Endothelial cell (in vitro differentiated cells): ENCODE measurements around the gene PPP6R2. TPM values are rescaled to one million over a fixed set of nuclear protein-coding genes. Genes with fewer than 3 reads are reported as not detected.

Experiments used
- DNase-seq: peaks from one replicate; pipeline ENCODE4 v3.0.0; 2021; ENCODE audit warnings: low spot score
- H3K27ac Mint-ChIP-seq: one replicate; pipeline ENCODE4 v1.8.0; 2021; ENCODE audit warnings: mixed read lengths, inconsistent platforms; ENCODE audit not compliant: unreplicated experiment
- H3K27me3 Mint-ChIP-seq: one replicate; pipeline ENCODE4 v1.8.0; 2021; ENCODE audit warnings: mild to moderate bottlenecking, moderate library complexity, mixed read lengths, inconsistent platforms; ENCODE audit not compliant: unreplicated experiment
- H3K36me3 Mint-ChIP-seq: one replicate; pipeline ENCODE4 v1.8.0; 2021; ENCODE audit warnings: mild to moderate bottlenecking, low read depth, mixed read lengths, inconsistent platforms; ENCODE audit not compliant: unreplicated experiment
- H3K4me1 Mint-ChIP-seq: one replicate; pipeline ENCODE4 v1.8.0; 2021; ENCODE audit warnings: mild to moderate bottlenecking, mixed read lengths, inconsistent platforms; ENCODE audit not compliant: unreplicated experiment
- H3K4me3 Mint-ChIP-seq: one replicate; pipeline ENCODE4 v1.8.0; 2021; ENCODE audit warnings: mild to moderate bottlenecking, mixed read lengths, inconsistent platforms; ENCODE audit not compliant: unreplicated experiment
- H3K9me3 Mint-ChIP-seq: one replicate; pipeline ENCODE4 v1.8.0; 2021; ENCODE audit warnings: mixed read lengths, inconsistent platforms; ENCODE audit not compliant: unreplicated experiment
- total RNA-seq: library from RNA; stranded (reverse); fragmentation: NEBNext Ultra II Directional; extraction: Animal tissue kit (Norgen Biotek cat#: 25700); gene quantifications from one replicate; pipeline ENCODE4 v1.2.1, GENCODE V29; 2021; ENCODE audit not compliant: unreplicated experiment
- TF ChIP-seq, protein P1 (sequence below): fragments of 200-600 bp; sonication (generic); IDR thresholded peaks from one replicate; pipeline ENCODE4 v1.5.0; 2021; ENCODE audit warnings: antibody characterized with exemption; ENCODE audit not compliant: unreplicated experiment

Gene PPP6R2
- total RNA-seq, 1 donor from 2014 or later = 50.9 TPM

DNA sequence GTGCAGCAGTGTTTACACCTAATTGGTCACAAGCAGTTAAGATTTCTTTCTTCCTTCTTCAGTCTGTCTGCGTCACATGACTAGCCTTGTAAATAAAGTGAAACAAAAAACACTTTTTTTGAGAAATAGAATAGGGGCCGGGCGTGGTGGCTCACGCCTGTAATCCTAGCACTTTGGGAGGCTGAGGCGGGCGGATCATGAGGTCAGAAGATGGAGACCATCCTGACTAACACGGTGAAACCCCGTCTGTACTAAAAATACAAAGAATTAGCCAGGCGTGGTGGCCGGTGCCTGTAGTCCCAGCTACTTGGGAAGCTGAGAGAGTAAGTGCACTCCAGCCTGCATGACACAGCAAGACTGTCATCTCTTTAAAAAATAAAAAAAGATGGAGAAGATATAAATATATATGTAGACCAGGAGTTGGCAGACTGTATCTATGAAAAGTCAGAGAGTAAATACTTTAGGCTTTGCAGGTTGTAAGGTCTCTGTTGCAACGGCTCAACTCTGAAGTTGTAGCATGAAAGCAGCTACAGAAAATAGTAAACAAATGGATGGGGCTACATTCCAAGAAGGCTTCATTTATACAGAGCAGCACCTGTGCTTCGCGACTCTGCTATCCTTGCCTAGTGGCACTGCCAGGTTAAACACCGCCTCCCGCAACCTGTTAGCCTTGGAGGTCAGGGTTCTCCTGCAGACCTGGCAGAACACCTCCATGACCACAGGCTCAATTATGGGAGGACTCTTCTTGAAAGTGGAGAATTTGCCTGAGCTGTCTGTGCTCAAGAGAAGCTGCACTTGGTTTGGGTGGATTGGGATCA is 55.9 kb downstream of the PPP6R2 start:
- Mint-ChIP-seq H3K4me1 (peaks cover 50% of the 10 kb centered on the region), H3K4me3 (no peak overlapping the region), H3K27ac (peak overlapping the region; percentile 89), H3K9me3 (no peaks in the 10 kb centered on the region), H3K27me3 (peaks cover 13% of the 10 kb centered on the region), H3K36me3 (peaks cover 14% of the 10 kb centered on the region)
- TF ChIP-seq, protein P1, sequence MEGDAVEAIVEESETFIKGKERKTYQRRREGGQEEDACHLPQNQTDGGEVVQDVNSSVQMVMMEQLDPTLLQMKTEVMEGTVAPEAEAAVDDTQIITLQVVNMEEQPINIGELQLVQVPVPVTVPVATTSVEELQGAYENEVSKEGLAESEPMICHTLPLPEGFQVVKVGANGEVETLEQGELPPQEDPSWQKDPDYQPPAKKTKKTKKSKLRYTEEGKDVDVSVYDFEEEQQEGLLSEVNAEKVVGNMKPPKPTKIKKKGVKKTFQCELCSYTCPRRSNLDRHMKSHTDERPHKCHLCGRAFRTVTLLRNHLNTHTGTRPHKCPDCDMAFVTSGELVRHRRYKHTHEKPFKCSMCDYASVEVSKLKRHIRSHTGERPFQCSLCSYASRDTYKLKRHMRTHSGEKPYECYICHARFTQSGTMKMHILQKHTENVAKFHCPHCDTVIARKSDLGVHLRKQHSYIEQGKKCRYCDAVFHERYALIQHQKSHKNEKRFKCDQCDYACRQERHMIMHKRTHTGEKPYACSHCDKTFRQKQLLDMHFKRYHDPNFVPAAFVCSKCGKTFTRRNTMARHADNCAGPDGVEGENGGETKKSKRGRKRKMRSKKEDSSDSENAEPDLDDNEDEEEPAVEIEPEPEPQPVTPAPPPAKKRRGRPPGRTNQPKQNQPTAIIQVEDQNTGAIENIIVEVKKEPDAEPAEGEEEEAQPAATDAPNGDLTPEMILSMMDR = no peak
- no peak for DNase-seq

DNA sequence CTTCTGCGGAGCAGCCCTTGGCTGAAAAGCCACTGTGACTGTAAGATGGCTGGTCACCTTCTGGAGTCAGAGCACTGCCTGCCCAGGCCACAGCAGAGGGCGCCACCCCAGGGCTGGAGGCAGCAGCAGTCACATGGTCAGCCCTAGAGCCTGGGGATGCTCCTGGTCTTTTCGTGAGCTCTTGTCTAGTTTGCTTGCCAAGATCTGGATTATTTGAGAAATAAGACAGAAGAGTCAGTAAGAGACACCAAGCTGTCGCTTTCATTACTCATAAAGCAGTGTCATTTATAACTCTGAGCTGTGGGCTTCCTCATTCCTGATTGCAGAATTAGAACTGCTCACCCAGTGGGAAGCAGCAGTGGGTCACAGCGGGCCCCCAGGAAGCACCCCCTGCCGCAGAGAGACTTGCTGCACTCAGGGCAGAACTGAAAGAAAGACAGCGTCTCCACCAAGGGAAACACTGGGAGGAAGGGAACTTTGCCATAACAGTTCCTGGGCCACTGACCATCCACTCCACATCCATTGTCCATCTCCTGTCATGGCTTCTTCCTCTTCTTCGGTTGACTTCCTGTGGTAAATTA is 56.7 kb downstream of the PPP6R2 start:
- Mint-ChIP-seq H3K4me3 (no peak overlapping the region), H3K36me3 (peaks cover 15% of the 10 kb centered on the region), H3K9me3 (no peaks in the 10 kb centered on the region), H3K27me3 (peaks cover 12% of the 10 kb centered on the region), H3K27ac (peak overlapping the region; percentile 89), H3K4me1 (peaks cover 49% of the 10 kb centered on the region)
- DNase-seq = peak; percentile 51
- TF ChIP-seq, protein P1 = no peak

DNA sequence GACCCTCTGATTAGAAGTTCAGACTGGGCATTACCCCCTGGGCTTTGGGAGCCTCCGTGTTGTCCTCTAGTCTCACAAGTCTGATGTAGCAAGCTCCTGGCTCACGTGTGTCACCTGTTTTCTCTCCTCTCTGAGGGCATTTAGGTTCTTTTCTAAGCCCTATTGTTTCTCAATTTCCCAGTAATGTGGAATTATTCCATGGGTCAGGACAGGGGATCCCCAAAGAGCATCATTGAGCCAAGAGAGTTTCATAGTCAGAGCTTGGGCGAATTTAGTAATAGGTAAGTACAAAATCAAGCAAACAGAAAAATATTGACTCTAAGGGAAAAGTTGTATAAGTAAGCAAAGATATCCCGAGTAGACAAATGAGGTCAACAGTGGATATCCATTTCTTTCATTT is 57.3 kb downstream of the PPP6R2 start:
- peaks cover 12% of the 10 kb centered on the region for H3K27me3 Mint-ChIP-seq
- peak overlapping the region; percentile 89 for H3K27ac Mint-ChIP-seq
- peaks cover 45% of the 10 kb centered on the region for H3K4me1 Mint-ChIP-seq
- H3K4me3 Mint-ChIP-seq = no peak overlapping the region
- DNase-seq = no peak
- H3K9me3 Mint-ChIP-seq = no peaks in the 10 kb centered on the region
- TF ChIP-seq, protein P1 = no peak
- peaks cover 13% of the 10 kb centered on the region for H3K36me3 Mint-ChIP-seq

DNA sequence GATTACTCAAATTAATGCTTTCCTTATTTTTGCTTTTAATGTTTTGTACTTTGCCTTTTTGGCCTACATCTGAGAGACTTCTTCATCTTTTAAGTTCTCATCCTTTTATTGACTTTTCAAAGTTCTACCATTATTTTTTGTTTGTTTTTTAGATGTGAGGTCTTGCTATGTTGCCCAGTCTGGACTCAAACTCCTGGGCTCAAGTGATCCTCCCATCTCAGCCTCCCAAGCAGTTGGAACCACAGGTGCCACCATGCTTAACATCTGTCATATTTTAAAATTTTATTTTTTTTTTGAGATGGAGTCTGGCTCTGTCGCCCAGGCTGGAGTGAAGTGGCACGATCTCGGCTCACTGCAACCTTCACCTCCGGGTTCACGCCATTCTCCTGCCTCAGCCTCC is 57.8 kb downstream of the PPP6R2 start:
- peaks cover 17% of the 10 kb centered on the region for H3K36me3 Mint-ChIP-seq
- DNase-seq = no peak

More for the DNA sequence above, 57.8 kb downstream of the PPP6R2 start:
- Mint-ChIP-seq H3K9me3 (no peaks in the 10 kb centered on the region), H3K27ac (peak overlapping the region; percentile 89), H3K4me1 (peaks cover 45% of the 10 kb centered on the region), H3K27me3 (peaks cover 12% of the 10 kb centered on the region), H3K4me3 (no peak overlapping the region)
- TF ChIP-seq, protein P1 = no peak
